ENCODE measurements around the gene RAB40B.
"Not testable (repeated sequence)": the region's sequence is repeated elsewhere in the genome, so short reads cannot be mapped to it uniquely, and the experiment has no call there.

Gene RAB40B

DNA sequence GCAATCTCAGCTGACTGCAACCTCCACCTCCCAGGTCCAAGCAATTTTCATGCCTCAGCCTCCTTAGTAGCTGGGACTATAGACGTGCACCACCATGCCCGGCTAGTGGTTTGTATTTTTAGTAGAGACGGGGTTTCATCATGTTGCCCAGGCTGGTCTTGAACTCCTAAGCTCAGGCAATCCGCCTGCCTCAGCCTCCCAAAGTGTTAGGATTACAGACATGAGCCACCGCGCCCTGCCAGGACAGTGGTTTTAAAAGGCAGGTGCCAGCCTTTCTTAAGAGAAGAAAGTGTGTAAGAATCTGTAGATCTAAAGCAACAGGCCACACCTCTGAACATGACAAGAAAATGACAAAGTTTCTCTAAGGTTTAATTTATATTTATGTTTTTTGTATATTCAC lies 43.9 kb downstream of the RAB40B start:
- not testable (repeated sequence) for DNase-seq (ENCODE audit: extremely low read depth in 1 of 2, low read depth in 1 of 2)

DNA sequence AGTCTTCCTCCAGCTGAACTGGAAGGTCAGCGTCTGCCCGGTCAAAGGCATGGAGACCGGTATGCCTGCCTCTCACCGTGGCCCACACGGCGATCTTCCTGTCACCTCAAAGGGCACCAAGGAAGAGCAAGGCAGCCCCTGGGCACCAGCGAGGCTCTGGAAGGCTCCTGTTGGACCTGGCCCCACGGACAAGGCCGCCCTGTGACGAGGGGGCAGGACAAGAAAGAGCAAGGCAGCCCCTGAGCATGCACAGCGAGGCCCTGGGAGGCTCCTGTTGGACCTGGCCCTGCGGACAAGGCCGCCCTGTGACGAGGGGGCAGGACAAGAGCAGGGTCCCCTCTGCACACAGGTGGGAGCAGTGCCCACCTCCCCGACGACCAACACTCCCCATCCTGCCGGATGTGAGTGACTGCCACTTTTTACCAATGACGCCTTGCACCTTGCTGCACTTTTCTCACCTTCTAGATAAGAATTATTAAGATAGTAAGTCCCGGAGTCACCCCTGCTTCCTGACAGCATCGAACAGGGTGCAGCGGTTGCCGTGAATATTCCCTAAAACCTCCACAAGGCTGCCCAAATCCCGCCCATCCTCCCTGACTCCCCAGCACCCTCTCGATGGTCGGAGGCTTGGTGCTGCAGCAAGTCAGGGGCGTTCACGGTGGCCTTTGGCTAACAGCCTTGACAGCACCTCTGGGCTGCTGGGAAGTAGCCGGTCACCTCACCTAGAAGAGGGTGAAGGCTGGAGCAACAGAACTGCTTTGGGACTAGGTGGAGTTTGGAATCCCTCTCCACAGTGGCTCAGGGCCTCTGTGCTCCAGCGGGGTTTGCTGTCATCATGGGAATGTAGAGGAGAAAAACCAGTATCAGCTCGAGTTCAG lies 44.6 kb downstream of the RAB40B start:
- DNase-seq (ENCODE audit: extremely low read depth in 1 of 2, low read depth in 1 of 2), result no peak

DNA sequence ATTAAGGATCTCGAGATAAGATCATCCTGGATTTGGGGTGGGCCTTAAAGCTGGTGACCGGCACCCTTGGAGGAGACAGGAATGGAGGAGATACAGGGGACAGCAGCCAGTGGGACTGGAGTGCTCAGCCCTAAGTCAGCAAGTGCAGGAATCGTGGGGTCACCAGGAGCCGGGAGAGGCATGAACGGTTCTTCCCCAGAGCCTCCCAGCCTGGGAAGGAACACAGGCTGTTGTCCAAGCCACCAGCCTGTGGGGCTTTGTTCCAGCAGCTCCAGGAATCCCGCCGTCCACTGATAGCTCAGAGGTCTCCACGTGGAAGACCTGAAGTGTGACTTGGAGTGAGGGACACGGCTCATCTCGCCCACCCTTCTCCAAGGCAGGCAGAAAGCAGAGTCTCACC lies 47.8 kb downstream of the RAB40B start:
- no peak for DNase-seq (ENCODE audit: extremely low read depth in 1 of 2, low read depth in 1 of 2)

DNA sequence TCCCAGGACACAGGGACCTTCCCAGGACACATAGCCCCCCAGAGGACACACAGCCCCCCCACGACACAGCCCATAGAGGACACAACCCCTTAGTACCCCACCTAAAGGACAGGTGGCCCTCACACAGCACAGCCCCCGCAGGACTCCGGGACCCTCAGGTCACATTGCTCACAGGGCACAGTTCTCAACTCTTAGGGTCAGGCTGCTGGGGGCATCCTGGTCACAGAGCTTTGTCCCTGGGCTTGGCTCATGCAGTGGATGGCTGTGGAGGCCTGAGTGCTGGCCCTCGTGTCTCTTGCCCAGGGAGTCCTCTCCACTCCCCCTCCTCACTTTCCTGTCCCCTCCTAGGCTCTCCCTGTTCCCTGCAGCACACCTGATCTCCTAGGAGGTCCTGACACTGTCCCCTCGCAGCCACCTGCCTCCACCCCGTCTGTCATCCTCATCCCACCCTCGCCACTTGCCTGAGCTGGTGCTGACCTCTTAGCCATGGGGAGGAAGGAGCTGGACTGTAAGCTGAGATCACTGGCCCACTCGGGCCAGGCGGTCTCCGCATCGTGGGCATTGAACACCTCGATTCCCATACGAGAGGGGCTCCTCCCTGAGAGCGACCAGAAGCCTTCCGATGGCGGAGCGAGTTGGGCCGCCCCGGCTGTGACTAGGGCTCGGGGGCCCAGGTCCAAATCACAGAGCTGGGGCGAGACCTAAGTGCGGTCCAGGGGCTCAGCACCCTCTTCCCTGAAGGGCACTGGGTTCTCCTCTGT lies 48.8 kb downstream of the RAB40B start:
- no peak for DNase-seq (ENCODE audit: extremely low read depth in 1 of 2, low read depth in 1 of 2)

DNA sequence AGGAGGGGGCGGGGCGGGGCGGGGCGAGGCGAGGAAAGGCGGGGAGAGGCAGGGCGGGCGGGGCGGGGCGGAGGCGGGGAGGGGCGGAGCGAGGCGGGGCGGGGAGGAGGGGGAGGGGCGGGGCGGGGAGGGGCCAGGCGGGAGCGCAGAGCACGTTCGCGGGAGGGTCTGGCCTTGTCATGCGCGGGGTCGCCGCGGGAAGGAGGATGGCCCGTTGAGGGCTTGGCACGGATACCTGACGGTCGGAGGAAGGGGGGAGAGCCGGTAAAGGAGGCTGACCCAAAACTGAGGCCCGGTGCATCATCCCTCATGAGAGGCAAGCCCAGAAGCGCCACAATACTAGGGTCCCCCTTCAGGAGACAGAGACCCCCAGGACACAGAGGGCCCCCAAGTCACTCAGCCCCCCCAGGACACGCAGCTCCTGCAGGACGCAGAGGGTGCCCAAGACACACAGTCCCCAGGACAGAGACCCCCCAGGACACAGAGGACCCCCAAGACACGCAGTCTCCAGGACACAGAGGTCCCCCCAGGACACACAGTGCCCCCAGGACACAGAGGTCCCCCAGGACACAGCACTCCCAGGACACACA lies 49.7 kb downstream of the RAB40B start:
- DNase-seq (ENCODE audit: extremely low read depth in 1 of 2, low read depth in 1 of 2), result no peak

DNA sequence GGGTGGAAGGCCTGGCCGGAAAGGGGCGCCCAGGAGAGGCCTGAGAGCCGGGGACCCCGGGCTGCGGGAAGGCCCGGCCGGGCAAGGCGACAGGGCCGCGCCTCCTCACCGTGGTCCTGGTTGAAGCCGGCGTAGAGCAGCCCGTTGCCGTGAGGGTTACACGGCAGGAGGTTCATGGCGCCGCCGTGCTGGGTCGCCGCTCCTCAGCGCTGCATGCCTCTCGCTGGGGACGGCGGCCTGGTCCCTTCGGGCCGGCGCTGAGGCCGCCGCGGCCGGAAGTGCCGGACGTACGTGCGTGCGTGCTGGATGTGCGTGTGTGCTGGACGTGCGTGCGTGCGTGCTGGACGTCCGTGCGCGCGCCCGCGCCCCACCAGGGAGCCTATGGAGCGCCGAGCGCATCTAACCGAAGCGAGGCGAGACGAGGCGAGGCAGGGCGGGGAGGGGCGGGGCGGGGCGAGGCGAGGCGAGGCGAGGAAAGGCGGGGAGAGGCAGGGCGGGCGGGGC lies 50.3 kb downstream of the RAB40B start, which contains the start of gene WDR45B:
TSS of gene WDR45B (minus strand) at position 280 of the 504 bp plus-strand sequence. CDS start at position 176, 104 bp downstream.
- DNase-seq (ENCODE audit: extremely low read depth in 1 of 2, low read depth in 1 of 2), result peak; percentile 64 to 68

DNA sequence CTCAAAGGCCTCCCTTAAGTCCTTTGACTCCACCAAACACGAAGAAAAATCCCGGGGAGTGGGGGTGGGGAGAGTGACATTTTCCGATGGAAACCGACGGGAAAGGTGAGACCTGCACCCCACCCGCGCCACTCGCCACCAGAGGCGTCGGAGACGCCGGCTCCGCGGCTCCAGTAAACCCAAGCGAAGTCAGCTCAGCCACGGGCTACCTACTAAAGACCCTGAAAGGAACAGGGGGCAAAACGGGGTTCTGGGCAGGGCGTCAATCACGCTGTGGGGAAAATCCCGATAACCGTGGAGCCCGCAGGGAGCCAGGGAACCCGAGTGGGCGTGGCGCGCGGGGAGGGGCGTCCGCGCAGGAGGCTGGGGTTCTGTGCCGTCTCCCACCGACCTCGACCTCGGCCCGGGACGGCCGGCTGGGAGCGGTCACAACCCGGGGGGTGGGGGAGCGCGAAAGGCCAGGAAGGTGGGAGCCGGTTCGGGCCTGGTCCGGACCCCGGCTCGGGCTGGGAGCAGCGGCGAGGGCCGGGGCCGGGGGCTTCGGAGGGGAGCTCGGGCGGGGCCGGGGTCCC lies 50.8 kb downstream of the RAB40B start:
- peak in 1 of 2 donors; percentile 31 for DNase-seq (ENCODE audit: extremely low read depth in 1 of 2, low read depth in 1 of 2)

DNA sequence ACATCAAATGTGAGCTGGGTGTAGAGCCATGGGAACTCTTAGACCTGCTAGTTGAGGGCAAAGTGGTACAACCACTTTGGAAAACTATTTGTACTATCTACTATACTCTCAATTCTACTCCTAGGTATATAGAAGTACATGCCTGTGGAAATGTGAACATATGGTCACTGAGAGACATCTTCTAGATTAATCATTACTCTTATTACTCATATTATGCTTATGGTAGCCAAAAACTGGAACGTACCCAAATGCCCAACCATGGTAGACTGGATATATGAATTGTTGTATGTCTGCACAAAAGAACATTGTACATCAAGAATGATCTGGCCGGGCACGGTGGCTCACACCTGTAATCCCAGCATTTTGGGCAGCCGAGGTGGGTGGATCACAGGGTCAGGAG lies 53.0 kb downstream of the RAB40B start:
- no peak for DNase-seq (ENCODE audit: extremely low read depth in 1 of 2, low read depth in 1 of 2)

DNA sequence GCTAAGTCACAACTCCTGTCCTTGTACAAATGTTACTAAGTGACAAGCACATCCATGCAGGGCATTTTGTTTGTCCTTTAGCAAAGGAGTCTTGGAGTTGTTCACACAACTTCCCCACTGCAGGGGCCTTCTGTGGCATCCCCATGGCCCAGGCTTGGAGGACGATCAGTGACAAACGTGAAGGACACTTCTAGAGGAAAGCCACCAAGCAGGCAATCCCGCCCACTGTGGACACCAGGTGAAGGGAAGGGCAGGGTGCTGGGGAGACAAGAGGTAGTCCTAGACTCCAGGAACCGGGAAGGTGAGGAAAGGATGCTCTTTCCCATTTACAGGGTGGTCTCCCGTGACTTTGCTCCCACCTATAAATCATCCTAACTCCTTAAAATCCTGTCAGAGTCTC lies 54.4 kb downstream of the RAB40B start:
- DNase-seq (ENCODE audit: extremely low read depth in 1 of 2, low read depth in 1 of 2), result no peak

DNA sequence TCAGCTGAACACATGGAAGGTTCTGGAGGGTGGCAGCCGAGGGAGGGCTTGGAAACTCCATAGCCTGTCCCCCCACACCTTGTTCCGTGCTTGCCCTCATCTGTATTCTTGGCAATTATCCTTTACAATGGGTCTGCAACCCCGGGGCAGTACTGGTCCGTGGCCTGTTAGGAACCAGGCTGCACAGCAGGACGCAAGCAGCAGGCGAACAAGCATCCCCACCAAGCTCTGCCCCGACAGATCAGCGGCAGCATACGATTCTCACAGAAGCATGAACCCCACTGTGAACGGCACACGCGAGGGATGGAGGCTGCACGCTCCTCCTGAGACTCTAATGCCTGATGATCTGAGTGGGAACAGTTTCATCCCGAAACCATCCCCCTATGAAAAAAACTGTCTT lies 56.5 kb downstream of the RAB40B start:
- no peak for DNase-seq (ENCODE audit: extremely low read depth in 1 of 2, low read depth in 1 of 2)

DNA sequence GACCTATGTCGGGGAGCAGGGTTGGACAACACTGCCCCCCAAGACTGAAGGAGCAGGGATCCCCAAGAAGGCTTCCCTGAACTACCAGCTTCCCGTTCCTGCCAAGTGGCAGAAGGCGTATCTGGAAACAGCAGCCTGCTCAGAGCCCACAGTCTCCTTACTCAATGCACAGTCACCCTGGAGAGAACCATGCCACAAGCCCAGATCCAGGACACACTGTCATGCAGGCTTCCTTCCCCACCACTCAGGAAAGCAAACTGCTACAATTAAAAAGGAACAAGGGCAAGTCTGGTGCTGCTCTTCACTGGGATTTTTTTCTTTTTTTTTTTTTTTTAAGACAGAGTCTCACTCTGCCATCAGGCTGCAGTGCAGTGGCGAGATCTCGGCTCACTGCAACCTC lies 58.5 kb downstream of the RAB40B start:
- no peak for DNase-seq (ENCODE audit: extremely low read depth in 1 of 2, low read depth in 1 of 2)

DNA sequence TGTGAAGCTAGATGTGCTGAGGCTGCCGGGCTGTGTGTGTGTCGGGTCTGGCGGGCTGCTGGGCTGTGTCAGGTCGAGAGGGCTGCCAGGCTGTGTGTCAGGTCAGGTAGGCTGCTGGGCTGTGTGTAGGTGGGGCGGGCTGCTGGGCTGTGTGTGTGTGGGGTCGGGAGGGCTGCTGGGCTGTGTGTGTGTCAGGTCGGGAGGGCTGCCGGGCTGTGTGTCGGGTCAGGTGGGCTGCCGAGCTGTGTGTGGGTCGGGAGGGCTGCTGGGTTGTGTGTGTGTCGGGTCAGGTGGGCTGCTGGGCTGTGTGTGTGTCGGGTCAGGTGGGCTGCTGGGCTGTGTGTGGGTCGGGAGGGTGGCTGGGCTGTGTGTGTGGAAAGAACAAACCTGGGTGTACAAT lies 58.9 kb downstream of the RAB40B start:
- DNase-seq (ENCODE audit: extremely low read depth in 1 of 2, low read depth in 1 of 2), result no peak

DNA sequence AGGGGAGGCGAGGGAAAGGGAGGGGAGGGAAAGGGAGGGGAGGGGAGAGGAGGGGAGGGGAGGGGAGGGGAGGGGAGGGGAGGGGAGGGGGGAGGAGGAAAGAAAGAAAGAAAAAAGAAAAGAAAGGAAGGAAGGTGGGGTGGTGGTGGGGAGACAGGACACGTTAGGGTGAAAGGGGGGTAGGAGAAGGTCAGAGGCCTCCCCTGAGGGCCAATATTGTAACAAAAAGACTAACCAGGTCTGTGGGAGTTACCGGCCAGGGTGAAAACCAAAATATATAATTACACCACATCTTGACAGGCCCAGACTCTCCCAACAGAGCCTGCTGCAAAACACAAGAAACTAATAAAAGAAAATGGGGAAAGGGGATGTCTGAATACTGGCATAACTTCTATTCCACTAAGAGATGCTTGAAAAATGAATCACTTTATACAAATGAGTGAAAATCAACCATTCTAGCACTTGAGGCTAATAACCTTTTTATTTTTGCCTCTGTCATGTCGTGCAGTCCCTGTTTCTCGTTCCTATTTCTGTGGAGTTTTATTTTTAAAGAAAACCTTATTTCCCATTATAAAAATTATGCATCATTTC lies 60.2 kb downstream of the RAB40B start:
- no peak for DNase-seq (ENCODE audit: extremely low read depth in 1 of 2, low read depth in 1 of 2)

DNA sequence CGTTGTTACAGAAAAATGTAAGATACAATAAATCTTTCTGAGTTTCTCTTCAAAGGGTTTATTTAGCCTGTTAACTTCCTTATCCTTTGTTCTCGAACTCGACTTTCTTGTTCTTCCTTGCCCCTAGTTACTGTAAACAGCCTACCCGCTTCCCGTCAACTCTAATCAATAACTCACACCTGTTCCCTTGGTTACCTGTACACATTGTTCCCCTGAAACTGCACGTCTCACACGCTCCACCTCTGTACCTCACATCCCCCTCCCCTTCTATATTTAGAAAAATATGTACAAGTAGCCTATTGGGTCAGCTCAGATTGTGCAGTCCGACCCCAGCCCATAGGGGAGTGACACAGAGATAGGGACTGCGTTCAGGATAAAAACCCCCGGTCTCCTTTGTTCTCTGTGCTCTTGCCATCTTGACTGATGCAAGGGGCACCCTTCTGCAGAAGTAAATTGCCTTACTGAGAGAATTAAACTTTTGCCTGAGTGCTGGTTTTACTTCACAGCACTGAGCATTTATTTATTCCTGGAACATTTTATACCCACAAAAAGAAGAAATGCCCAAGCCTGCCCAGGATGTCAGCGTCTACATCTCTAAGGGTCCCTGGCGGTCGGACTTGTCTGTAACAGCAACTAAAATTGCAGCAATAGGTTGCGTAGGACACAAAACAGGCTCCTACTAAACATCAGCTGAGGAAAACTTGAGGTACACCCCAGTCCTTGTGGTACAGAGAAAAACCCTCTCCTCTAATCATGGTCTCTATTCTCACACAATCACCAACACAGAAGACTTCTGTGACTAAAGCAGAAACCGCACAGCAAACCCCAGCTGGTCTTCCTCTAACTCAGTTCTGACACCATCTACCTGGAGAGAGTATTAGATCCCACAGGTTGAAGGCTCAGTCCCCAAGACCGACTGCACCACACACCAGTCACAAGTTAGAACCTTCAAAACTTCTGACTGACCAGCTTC lies 61.6 kb downstream of the RAB40B start:
- no peak for DNase-seq (ENCODE audit: extremely low read depth in 1 of 2, low read depth in 1 of 2)

DNA sequence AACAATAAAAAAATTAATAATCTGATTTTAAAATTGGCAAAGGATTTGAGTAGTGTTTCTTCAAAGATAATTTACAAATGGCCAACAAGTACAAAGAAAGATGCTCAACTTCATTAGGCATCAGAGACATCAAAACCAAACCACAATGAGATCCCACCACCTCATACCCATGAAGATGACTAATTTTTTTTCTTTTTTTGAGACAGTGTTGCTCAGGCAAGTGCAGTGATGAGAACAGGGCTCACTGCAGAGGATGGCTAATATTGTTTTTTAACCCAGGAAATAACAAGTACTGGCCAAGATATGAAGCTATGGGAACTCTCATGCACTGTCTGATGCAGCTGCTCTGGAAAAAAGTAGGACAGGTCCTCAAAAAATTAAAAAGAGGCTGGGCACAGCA lies 65.2 kb downstream of the RAB40B start:
- DNase-seq (ENCODE audit: extremely low read depth in 1 of 2, low read depth in 1 of 2), result no peak

DNA sequence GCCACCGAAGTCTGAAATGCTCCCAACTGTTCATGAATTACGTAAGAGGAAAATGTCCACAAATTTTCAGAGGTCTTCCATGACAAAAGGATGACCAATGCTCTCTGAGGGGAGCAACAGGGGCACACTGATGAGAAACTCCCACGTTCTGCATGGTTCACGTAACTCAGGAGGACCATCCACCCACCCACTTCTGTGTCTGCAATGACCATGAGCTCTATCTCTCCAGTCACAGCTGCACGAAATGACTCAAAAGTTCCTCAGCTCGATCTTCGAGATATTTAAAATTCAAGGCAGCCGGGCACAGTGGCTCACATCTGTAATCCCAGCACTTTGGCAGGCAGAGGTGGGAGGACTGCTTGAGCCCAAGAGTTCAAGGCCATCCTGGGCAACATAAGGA lies 66.0 kb downstream of the RAB40B start:
- no peak for DNase-seq (ENCODE audit: extremely low read depth in 1 of 2, low read depth in 1 of 2)

DNA sequence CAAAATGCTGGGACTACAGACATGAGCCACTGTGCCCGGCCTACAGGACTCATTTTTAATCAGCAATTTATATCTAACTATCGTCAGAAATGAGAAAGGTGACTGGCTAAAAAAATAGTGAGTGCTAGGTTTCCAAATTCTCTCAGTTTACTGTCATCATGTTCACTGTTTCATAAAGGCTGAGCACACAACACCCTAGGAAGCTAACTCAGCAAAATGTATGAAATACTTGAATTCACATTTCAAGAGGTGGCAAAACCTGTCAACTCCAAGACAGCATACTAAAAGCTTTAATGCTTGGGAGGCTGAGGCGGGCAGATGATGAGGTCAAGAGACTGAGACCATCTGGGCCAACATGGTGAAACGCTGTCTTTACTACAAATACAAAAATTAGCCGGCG lies 67.0 kb downstream of the RAB40B start:
- no peak for DNase-seq (ENCODE audit: extremely low read depth in 1 of 2, low read depth in 1 of 2)

DNA sequence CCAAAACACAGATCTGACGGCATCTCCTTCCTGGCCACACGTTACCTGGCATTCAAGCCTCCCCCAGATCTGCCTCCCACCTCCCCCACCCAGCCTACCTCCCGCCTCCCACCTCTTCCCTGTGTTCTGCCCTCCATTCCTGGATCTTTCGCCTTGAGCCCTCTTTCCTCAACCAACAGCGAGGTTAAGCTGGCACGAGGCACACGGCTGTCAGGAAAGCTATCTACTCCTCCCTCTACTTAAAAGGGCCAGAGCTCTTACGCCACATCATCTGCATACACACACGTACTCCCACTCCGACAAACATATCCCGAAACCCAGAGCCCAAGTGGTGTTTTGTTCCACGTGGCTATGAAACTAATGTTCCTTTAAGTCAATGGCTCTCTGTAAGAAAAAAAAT lies 68.3 kb downstream of the RAB40B start:
- DNase-seq (ENCODE audit: extremely low read depth in 1 of 2, low read depth in 1 of 2), result no peak

DNA sequence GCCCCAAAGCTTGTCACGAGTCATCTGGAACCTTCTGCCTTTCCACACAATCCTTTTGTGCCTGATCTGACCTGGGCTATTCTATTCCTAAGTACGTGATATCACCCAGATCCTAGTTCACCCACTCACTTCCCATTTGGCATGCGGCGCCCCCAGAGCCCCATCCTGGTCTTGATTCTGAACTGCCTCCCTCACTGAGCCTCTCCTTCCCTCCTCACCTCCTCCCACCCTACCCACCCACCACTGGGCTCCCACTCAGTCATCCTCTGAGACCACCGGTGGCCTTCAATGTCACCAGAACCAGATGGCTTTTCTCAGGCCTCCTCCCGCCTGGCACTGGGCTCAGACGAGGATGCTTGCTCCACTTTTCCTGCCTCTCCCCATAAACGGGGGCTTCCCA lies 68.8 kb downstream of the RAB40B start:
- DNase-seq (ENCODE audit: extremely low read depth in 1 of 2, low read depth in 1 of 2), result no peak

DNA sequence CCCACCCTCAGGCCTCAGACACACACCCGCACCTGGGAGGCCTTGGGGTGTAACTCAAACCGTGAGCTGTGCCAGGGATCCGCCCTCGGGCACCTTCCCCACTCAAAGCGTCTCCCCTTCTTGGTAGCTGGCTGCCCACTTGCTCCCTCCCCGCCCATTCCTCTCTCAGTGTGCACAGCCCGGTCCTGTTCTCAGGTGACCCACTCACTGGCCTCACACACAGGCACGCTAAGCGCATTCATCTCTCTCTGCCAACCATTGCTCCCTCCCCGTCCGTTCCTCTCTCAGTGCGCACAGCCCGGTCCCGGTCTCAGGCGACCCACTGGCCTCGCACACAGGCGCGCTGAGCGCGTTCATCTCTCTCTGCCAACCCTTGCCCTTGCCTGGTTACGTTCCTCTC lies 71.1 kb downstream of the RAB40B start:
- DNase-seq (ENCODE audit: extremely low read depth in 1 of 2, low read depth in 1 of 2), result no peak
